Activated B cell treated with CpG ODN at 0.5 μM for 24 hours (primary cell): ENCODE results near the gene AGTPBP1. TPM values are rescaled to one million over a fixed set of nuclear protein-coding genes. Genes with fewer than 3 reads are reported as not detected.
"Not testable (repeated sequence)": the region's sequence is repeated elsewhere in the genome, so short reads cannot be mapped to it uniquely, and the experiment has no call there.

Experiments used
- ATAC-seq: fragments of 200-7000 bp; cut with Tn5 transposase; one replicate; pipeline ENCODE4 v1.10.0; 2021; ENCODE audit warnings: low read depth, mild to moderate bottlenecking, moderate library complexity
- CTCF ChIA-PET: fragments of 350-600 bp; sonication (Branson Sonifier 250); formaldehyde crosslinking; loops from one replicate; lab custom pipeline; 2021; ENCODE audit warnings: antibody characterized with exemption; lab: Charles Lee
- POLR2A ChIA-PET: fragments of 350-600 bp; sonication (Branson Sonifier 250); formaldehyde crosslinking; loops from one replicate; lab custom pipeline; 2021; ENCODE audit warnings: antibody characterized with exemption; lab: Charles Lee
- DNase-seq: peaks from one replicate; pipeline ENCODE4 v3.0.0; 2022
- H3K27ac Mint-ChIP-seq: one replicate; pipeline ENCODE4 v1.8.0; 2020; ENCODE audit warnings: mixed read lengths
- H3K27me3 Mint-ChIP-seq: one replicate; pipeline ENCODE4 v1.8.0; 2021; ENCODE audit warnings: mixed read lengths
- H3K36me3 Mint-ChIP-seq: one replicate; pipeline ENCODE4 v1.8.0; 2021; ENCODE audit warnings: low read depth, mixed read lengths
- H3K4me1 Mint-ChIP-seq: one replicate; pipeline ENCODE4 v1.8.0; 2021; ENCODE audit warnings: mixed read lengths
- H3K4me3 Mint-ChIP-seq: one replicate; pipeline ENCODE4 v1.8.0; 2020; ENCODE audit warnings: mild to moderate bottlenecking, mixed read lengths
- H3K9me3 Mint-ChIP-seq: one replicate; pipeline ENCODE4 v1.8.0; 2020; ENCODE audit warnings: mixed read lengths
- intact Hi-C: fragments of 100-400 bp; cut with micrococcal nuclease; formaldehyde crosslinking; loops from one replicate; pipeline ENCODE4 v1.15.1; 2024
- total RNA-seq: library from RNA; stranded (reverse); gene quantifications from 2 replicates; pipeline ENCODE4 v1.2.3, GENCODE V29; 2022
- TF ChIP-seq, protein P1 (sequence below): fragments of 200-600 bp; IDR thresholded peaks from one replicate; pipeline ENCODE4 v1.8.0; 2022; ENCODE audit warnings: antibody characterized with exemption, mild to moderate bottlenecking

AGTPBP1 gene
- total RNA-seq, 1 donor from 2014 or later, result 26.7 TPM

DNA sequence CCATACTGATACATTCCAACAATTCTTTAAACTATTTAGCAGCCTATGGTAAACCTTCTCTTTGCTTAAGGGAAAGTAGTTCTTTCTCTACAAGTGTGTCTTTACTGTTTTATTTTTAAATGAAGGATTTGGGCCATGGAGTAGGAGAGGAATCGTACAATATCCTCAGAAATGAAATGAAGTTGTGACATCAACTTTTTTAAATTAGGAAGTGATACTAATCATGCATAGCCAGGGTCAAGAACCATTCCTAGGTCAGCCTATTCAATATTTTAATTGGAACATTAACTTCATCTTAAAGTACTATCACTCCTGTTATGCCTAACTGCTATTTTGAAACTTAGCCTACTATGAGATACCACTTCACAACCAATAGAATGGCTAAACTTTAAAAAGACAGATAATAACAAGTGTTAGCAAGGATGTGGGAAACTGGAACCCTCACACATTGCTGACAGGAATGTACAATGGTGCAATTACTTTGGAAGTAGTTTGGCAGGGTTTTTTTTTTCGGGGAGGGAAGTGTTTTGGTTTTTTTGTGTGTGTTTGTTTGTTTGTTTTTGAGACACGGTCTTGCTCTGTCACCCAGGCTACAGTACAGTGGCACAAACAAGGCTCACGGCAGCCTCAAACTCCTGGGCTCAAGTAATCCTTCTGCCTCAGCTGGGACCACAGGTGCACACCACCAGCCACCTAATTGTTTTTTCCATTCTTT lies 10.7 kb downstream of the AGTPBP1 start:
- POLR2A ChIA-PET, result interaction anchor here (0.8 kb wide), 1 partner anchor 9 kb away, joined by 3 read pairs; no protein-coding TSS in a partner anchor
- CTCF ChIA-PET, result no interaction called here
- no peak overlapping the region for H3K27ac Mint-ChIP-seq

DNA sequence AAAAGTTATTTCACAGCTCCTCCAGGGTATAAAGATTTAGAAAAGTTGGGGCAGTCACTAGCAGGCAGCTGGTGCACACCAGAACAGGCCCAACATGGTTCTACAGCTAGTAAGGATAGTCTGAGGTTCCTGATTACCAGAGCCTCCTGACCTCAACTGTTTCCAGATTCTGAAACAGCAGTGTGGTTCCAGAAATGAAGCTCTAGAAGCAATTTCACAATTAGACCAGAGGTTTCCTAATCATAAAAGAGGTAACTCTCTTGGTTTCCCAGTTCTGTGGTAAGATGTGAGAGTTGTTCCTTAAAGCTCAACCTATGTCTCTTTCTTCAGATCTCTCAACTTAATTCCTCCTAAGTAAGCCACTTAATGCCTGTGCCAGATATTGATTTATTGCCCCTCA lies 11.9 kb downstream of the AGTPBP1 start:
- POLR2A ChIA-PET, result interaction anchor here (0.6 kb wide), 1 partner anchor 1779 kb away, joined by 6 read pairs; no protein-coding TSS in a partner anchor
- DNase-seq (no peak), ATAC-seq (no peak)
- Mint-ChIP-seq H3K4me1 (peaks cover 42% of the 10 kb centered on the region), H3K9me3 (no peaks in the 10 kb centered on the region), H3K27me3 (no peaks in the 10 kb centered on the region), H3K27ac (no peak overlapping the region), H3K36me3 (peaks cover 2% of the 10 kb centered on the region), H3K4me3 (no peak overlapping the region)
- CTCF ChIA-PET, result interaction anchor here (0.5 to 0.7 kb wide), 2 partner anchors 14 to 471 kb away, joined by 3 read pairs; no protein-coding TSS in a partner anchor
- intact Hi-C loops, result loop anchor here (2.0 kb wide), 2 partner anchors 13 to 15 kb away; no protein-coding TSS in a partner anchor
- TF ChIP-seq, protein P1, sequence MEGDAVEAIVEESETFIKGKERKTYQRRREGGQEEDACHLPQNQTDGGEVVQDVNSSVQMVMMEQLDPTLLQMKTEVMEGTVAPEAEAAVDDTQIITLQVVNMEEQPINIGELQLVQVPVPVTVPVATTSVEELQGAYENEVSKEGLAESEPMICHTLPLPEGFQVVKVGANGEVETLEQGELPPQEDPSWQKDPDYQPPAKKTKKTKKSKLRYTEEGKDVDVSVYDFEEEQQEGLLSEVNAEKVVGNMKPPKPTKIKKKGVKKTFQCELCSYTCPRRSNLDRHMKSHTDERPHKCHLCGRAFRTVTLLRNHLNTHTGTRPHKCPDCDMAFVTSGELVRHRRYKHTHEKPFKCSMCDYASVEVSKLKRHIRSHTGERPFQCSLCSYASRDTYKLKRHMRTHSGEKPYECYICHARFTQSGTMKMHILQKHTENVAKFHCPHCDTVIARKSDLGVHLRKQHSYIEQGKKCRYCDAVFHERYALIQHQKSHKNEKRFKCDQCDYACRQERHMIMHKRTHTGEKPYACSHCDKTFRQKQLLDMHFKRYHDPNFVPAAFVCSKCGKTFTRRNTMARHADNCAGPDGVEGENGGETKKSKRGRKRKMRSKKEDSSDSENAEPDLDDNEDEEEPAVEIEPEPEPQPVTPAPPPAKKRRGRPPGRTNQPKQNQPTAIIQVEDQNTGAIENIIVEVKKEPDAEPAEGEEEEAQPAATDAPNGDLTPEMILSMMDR, result no peak

More for the DNA sequence above, 10.7 kb downstream of the AGTPBP1 start:
- H3K36me3 Mint-ChIP-seq, result peaks cover 2% of the 10 kb centered on the region
- TF ChIP-seq, protein P1, result no peak
- H3K9me3 Mint-ChIP-seq, result no peaks in the 10 kb centered on the region
- H3K27me3 Mint-ChIP-seq, result no peaks in the 10 kb centered on the region
- H3K4me1 Mint-ChIP-seq, result peaks cover 40% of the 10 kb centered on the region
- intact Hi-C loops, result loop anchor here (2.0 kb wide), 1 partner anchor 16 kb away; no protein-coding TSS in a partner anchor
- ATAC-seq, result no peak
- H3K4me3 Mint-ChIP-seq, result no peak overlapping the region
- no peak for DNase-seq

DNA sequence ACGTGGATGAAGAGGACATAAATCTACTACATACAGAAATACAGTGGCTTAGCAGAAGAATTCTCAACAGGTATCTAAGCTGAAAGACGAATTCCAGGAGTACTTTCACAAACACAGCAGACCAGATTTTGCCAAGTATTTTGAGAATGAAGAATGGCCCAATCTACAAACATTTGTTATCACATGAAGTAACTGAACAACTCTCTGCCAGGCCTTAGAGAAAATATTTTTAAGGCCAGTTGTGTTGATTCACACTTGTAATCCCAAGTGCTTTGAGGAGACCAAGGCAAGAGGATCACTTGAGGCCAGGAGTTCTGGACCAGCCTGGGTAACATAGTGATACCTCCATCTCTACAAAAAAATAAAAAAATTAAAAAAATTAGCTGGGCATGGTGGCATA lies 14.3 kb downstream of the AGTPBP1 start:
- H3K27ac Mint-ChIP-seq, result no peak overlapping the region
- H3K4me1 Mint-ChIP-seq, result peaks cover 37% of the 10 kb centered on the region
- ChIA-PET CTCF (no interaction called here), POLR2A (no interaction called here)
- DNase-seq (no peak), ATAC-seq (no peak)
- TF ChIP-seq, protein P1, result no peak
- H3K27me3 Mint-ChIP-seq, result no peaks in the 10 kb centered on the region
- H3K4me3 Mint-ChIP-seq, result no peak overlapping the region
- intact Hi-C loops, result no loop called here
- peaks cover 3% of the 10 kb centered on the region for H3K36me3 Mint-ChIP-seq
- no peaks in the 10 kb centered on the region for H3K9me3 Mint-ChIP-seq

DNA sequence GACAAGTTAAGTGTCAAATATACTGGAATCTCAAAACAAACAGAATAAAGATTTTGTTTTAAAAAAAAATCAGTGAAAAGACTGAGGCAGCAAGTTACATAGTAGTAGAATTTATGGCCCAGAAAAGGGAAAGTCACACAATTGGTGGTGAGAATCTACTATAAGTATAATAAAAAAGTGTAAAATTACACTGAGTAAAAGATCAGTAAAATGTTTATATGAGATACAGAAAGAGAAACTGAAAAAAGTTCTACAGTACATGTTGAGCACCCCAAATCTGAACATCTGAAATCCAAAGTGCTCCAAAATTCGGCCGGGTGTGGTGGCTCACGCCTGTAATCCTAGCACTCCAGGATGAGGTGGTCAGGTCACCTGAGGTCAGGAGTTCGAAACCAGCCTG lies 15.0 kb downstream of the AGTPBP1 start:
- no peaks in the 10 kb centered on the region for H3K9me3 Mint-ChIP-seq
- no peak overlapping the region for H3K4me3 Mint-ChIP-seq
- H3K27me3 Mint-ChIP-seq, result no peaks in the 10 kb centered on the region
- DNase-seq (no peak), ATAC-seq (no peak)
- POLR2A ChIA-PET, result no interaction called here
- H3K36me3 Mint-ChIP-seq, result peaks cover 8% of the 10 kb centered on the region
- TF ChIP-seq, protein P1, result no peak
- intact Hi-C loops, result loop anchor here (1.0 kb wide), 1 partner anchor 10 kb away; no protein-coding TSS in a partner anchor
- H3K27ac Mint-ChIP-seq, result no peak overlapping the region
- CTCF ChIA-PET, result no interaction called here
- H3K4me1 Mint-ChIP-seq, result peaks cover 35% of the 10 kb centered on the region

DNA sequence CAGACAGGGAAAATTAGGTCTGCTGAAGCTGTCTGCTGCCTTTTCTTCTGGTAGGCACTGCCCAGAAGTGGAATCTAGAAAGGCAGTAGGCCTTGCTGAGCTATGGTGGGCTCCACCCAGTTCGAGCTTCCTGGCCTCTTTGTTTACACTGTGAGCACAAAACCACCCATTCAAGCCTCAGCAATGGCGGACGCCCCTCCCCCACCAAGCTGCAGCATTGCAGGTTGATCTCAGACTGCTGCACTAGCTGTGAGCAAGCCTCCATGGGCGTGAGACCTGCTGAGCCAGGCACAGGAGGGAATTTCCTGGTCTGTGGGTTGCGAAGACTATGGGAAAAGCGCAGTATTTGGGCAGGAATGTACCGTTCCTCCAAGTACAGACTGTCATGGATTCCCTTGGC lies 18.5 kb downstream of the AGTPBP1 start:
- H3K27me3 Mint-ChIP-seq, result no peaks in the 10 kb centered on the region
- DNase-seq, result no peak
- H3K4me3 Mint-ChIP-seq, result no peak overlapping the region
- H3K27ac Mint-ChIP-seq, result no peak overlapping the region
- ChIA-PET POLR2A (no interaction called here), CTCF (interaction anchor here (0.6 to 1.0 kb wide), 3 partner anchors 17 to 25 kb away, joined by 3 read pairs; no protein-coding TSS in a partner anchor)
- peaks cover 39% of the 10 kb centered on the region for H3K4me1 Mint-ChIP-seq
- intact Hi-C loops, result no loop called here
- no peak for ATAC-seq
- TF ChIP-seq, protein P1, result no peak
- H3K9me3 Mint-ChIP-seq, result no peaks in the 10 kb centered on the region
- peaks cover 7% of the 10 kb centered on the region for H3K36me3 Mint-ChIP-seq

DNA sequence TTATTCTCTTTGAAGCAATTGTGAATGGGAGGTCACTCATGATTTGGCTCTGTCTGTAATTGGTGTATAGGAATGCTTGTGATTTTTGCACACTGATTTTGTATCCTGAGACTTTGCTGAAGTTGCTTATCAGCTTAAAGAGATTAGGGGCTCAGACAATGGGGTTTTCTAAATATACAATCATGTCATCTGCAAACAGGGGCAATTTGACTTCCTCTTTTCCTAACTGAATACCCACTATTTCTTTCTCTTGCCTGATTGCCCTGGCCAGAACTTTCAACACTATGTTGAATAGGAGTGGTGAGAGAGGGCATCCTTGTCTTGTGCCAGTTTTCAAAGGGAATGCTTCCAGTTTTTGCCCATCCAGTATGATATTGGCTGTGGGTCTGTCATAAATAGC lies 22.3 kb downstream of the AGTPBP1 start:
- DNase-seq, H3K36me3 Mint-ChIP-seq, intact Hi-C loops, ATAC-seq, H3K4me3 Mint-ChIP-seq, H3K9me3 Mint-ChIP-seq, H3K27ac Mint-ChIP-seq, H3K27me3 Mint-ChIP-seq, CTCF ChIA-PET: not testable (repeated sequence)
- POLR2A ChIA-PET, result interaction anchor here (0.8 kb wide), 1 partner anchor 10 kb away, joined by 3 read pairs; no protein-coding TSS in a partner anchor
- H3K4me1 Mint-ChIP-seq, result peaks cover 61% of the 10 kb centered on the region

DNA sequence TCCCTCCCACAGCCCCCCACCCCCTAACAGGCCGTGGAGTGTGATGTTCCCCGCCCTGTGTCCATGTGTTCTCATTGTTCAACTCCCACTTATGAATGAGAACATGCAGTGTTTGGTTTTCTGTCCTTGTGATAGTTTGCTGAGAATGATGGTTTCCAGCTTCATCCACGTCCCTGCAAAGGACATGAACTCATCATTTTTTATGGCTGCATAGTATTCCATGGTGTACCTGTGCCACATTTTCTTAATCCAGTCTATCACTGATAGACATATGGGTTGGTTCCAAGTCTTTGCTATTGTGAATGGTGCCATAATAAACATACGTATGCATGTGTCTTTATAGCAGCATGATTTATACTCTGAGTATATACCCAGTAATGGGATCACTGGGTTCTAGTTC lies 23.9 kb downstream of the AGTPBP1 start:
- H3K27me3 Mint-ChIP-seq, H3K36me3 Mint-ChIP-seq, CTCF ChIA-PET, POLR2A ChIA-PET, H3K9me3 Mint-ChIP-seq, intact Hi-C loops, DNase-seq, ATAC-seq, H3K27ac Mint-ChIP-seq, H3K4me3 Mint-ChIP-seq: not testable (repeated sequence)
- H3K4me1 Mint-ChIP-seq, result peaks cover 55% of the 10 kb centered on the region
